ENCODE results near the gene RAET1E.

GRCh38 chr6:149871182-149871581 is 26.7 kb downstream of the RAET1E start:
- TF ChIP-seq CTCF (IDR thresholded peaks at IDR 0.05; ENCODE audit: insufficient read depth, low read length, poor library complexity, severe bottlenecking) (no peak), EZH2phosphoT487 (conservative IDR thresholded peaks at IDR 0.05; ENCODE audit: low read length) (no peak)

All from SU-DHL-6 (cell line).